GM12873 (cell line): ENCODE results near the gene FXR2.

Experiments
- TF ChIP-seq, protein P1 (sequence below): IDR thresholded peaks from 2 replicates; pipeline ENCODE4 v1.5.1; 2012; ENCODE audit warnings: low read depth, mild to moderate bottlenecking, moderate library complexity, low read length, control low read depth; ENCODE audit not compliant: insufficient read depth; ENCODE audit errors: missing control alignments

The FXR2 gene

DNA sequence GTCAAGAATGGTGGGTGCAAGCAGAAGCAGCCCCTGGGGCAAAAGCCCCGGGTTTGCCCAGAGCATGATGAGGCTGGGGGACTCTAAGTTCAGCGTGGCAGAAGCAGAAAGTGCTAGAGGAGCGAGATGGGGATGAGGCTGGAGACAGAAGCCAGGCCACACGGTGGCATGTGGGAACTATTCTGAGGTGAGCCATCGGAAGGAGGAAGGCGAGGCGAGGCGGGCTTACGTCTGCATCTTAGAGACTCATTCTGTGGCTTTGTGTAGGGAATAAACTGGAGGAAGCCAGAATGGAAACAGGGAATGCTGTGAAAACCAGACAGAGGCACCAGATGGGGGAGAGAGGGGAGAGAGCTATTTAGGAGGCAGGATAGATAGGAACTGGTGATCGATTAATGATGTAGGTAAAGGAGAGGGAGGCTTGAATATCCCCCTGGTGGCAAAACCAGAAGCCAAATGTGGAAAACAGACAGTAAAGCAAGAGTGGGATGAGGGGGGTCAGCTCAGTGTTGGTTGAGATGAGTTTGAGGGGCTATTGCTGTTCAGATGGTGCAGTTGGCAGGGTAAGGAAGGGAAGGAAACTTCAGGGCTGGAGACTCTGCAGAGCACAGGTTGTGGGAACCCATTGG lies 59.3 kb downstream of the FXR2 start:
- TF ChIP-seq, protein P1, sequence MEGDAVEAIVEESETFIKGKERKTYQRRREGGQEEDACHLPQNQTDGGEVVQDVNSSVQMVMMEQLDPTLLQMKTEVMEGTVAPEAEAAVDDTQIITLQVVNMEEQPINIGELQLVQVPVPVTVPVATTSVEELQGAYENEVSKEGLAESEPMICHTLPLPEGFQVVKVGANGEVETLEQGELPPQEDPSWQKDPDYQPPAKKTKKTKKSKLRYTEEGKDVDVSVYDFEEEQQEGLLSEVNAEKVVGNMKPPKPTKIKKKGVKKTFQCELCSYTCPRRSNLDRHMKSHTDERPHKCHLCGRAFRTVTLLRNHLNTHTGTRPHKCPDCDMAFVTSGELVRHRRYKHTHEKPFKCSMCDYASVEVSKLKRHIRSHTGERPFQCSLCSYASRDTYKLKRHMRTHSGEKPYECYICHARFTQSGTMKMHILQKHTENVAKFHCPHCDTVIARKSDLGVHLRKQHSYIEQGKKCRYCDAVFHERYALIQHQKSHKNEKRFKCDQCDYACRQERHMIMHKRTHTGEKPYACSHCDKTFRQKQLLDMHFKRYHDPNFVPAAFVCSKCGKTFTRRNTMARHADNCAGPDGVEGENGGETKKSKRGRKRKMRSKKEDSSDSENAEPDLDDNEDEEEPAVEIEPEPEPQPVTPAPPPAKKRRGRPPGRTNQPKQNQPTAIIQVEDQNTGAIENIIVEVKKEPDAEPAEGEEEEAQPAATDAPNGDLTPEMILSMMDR = peak; percentile 30

DNA sequence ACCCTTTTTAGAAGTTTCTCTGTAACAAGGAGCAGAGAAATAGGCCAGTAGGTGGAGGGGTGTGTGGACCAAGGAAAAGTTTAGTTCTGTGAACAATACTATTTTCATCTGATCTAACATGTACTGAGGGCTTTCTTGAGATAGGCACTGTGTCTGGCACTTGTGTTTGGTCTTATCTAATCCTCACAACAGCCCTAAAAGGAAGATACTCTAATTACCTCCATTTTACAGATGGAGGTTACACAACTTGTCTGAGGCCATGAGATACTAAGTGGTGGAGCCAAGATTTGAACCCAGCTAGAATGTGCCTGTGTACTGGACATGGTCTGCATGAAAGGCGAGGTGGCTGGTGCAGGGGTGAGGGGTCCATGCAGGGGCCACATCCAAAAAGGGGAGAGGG lies 61.3 kb downstream of the FXR2 start:
- TF ChIP-seq, protein P1 = no peak

DNA sequence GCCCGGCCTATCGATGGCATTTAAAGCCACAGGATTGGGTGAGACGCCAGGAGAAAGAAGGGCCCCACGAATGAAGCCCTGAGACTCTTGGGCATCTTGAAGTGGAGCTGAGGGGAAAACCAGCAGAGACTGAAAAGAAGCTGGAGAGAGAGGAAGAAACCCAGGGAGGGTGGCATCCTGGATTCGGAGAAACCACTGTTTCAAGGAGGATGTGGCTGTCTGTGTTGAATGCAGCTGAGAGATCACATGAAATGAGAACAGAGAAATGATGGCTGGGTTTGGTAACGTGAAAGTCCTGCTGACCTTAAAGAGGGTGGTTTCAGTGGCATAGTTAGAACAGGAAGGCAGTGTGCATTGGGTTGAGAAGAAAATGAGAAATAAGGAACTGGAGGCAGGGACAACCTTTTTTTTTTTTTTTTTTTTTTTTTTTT lies 62.1 kb downstream of the FXR2 start:
- TF ChIP-seq, protein P1 = no peak

DNA sequence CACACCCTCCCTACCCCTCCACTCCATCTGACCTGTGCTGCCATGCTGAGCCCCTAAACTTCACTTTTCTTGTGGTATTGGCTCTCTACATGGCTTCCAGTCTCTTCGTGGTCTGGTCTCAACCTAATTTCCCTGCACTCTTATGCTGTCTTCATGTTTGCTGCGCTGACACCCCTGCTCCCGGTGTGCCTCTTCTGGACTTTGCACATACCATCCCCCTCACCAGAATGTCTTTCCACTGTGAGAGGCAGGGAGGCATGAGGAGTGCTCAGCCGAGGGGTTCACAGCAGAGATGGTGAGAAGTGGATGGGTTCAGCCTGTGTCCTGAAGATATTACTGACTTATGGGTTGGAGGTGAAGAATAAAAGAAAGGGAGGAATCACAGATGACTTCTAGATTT lies 63.3 kb downstream of the FXR2 start:
- TF ChIP-seq, protein P1 = no peak

DNA sequence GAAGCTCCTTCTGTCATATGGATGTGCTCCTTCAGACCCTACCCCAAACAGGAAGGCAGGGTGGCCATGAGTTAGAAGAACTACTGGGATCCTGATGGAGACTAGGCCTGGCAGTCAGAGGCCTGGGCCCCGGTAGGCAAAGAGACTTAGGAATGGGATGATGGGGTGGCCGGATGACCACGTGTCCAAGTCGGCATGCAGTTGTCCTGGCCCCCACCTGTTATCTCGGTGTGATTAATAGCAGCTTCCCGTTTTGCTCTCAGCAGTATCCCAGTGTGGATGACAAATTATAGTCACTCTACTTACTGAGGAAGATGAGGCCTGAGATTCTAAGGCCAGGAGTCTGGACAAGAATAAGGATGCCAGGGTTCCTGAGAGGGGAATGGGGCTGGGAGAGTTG lies 64.4 kb downstream of the FXR2 start:
- TF ChIP-seq, protein P1 = no peak

DNA sequence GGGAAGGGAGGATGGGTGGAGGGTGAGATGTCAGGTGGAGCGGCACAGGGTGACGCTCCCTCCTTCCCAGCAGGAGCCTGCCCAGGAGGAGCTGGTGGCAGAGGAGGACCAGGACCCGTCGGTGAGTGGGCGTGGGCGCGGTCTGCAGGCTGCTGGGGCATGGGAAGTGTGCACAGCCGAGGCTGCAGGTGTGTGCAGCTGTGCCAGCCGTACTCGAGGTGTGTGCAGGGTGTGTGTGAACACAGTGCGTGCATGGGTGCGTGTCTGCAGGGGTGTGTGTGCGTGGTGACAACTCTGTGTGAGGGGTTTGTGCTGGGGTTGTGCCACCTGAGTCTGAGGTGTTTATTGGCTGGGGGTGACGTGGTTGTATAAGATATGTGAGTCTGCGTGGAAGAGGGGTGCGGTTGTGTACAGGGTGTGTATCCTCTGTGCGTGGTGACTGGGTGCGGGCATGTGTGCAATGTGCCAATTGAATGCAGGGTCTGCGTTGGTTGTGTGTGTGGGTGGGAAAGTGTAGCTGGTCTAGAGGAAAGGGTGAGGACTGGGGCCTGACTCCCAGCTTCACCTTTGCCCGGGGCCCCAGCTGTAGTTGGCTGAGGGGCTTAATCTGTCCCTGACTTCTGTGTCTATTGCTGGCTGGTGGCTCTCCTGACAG lies 65.2 kb downstream of the FXR2 start:
- TF ChIP-seq, protein P1 = no peak

DNA sequence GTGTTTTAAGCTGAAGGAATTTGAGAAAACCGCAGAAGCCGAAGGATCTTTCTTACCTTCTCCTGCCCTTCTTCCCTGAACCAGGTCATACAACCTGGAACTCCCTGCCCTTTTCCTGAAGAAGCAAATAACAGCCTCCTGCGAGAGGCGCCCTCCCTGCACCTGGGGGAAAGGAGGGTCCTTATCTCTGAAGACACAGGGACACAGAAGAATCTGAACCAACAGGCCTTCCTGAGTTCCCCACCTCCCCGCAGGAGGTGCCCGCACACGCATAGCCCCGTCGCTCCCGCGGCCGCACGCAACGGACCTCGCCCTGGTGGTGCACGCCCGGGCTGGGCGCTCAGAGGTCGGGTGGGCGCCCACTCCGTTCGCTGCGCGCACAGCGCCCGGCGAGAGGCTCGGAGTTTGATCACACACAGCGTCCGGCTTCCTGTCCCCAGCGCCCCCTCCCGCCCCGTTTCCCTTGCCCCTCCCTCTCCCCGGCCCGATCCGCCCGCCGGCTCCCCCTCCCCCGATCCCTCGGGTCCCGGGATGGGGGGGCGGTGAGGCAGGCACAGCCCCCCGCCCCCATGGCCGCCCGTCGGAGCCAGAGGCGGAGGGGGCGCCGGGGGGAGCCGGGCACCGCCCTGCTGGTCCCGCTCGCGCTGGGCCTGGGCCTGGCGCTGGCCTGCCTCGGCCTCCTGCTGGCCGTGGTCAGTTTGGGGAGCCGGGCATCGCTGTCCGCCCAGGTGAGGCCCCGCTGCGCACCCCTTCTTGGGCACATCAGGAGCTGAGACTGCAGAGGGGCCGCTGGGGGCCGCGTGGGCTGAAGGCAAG lies 65.9 kb downstream of the FXR2 start, which contains the start of gene TNFSF12:
TSS of gene TNFSF12 (plus strand) at position 474 of the 816 bp plus-strand sequence. CDS start at position 570, 96 bp downstream.
- TF ChIP-seq, protein P1 = peak; percentile 7
